ENCODE measurements around the gene CERS1. TPM values are rescaled to one million over a fixed set of nuclear protein-coding genes. Genes with fewer than 3 reads are reported as not detected.

Gene CERS1
- 0.96 TPM for total RNA-seq (2021; ENCODE audit: unreplicated experiment)
- 0.55 and 0.76 TPM in 2 replicates for polyA plus RNA-seq (2012)
- Bru-seq, nascent RNA = percentile 18 among the genes with signal in this experiment
- BruChase-seq, experiment 1, labeled RNA remaining after a 6-hour chase = percentile 44 among the genes with signal in this experiment
- percentile 25 among the genes with signal in this experiment for BruChase-seq, experiment 2, labeled RNA remaining after a 2-hour chase
- long read RNA-seq, partial matches to known transcripts = 1 of 1 reads
- long read RNA-seq, other reads (novel, unspliced or antisense) = 0 of 1 reads

GRCh38 chr19:18895824-18896341 lies at the start of gene CERS1:
TSS of gene CERS1 (minus strand) at chr19:18896158. CDS start at chr19:18896072, 86 bp downstream.
- CTCF ChIA-PET = no interaction called here
- Histone ChIP-seq H3K79me2 (ENCODE audit: insufficient read depth, low read length) (no peaks in the 10 kb centered on the region), H3K36me3 (ENCODE audit: control insufficient read depth in 1 of 2, insufficient read depth in 2 of 2, low read length in 2 of 2) (peaks cover 0 to 3% of the 10 kb centered on the region in 2 experiments; a peak in 1 of 4 replicates), H2AFZ (ENCODE audit: low read depth, low read length, poor library complexity, severe bottlenecking) (no peak within 1 kb of the TSS), H3K4me1 (ENCODE audit: control insufficient read depth in 1 of 2, insufficient read depth in 2 of 2, low read length in 2 of 2) (peaks cover 0 to 4% of the 10 kb centered on the region in 2 experiments; a peak in 2 of 4 replicates), H3K9me3 (ENCODE audit: control insufficient read depth in 1 of 2, insufficient read depth in 1 of 2, low read depth in 1 of 2, low read length in 2 of 2) (no peaks in the 10 kb centered on the region), H3K4me3 (replicated peaks in 1 of 2; ENCODE audit: low read depth in 1 of 2, low read length in 2 of 2) (peak within 1 kb of the TSS; percentile 35 to 56), H3K27me3 (ENCODE audit: insufficient read depth, low read length) (no peaks in the 10 kb centered on the region), H3K4me2 (ENCODE audit: low read length) (peak within 1 kb of the TSS; percentile 74), H3K9ac (ENCODE audit: low read length) (peak within 1 kb of the TSS; percentile 50), H3K27ac (ENCODE audit: low read depth, low read length) (peak within 1 kb of the TSS; percentile 40; the same call in 1 of the 2 replicates), H3K9me2 (ENCODE audit: insufficient read depth) (no peaks in the 10 kb centered on the region), H4K20me1 (ENCODE audit: insufficient read depth) (no peaks in the 10 kb centered on the region)
- intact Hi-C loops (cut with micrococcal nuclease) = loop anchor here (1.0 kb wide), 1 partner anchor 90 kb away; no protein-coding TSS in a partner anchor
- BruUV-seq (replicated peaks) = no TSS peak
- POLR2A ChIA-PET = no interaction called here
- RAD21 ChIA-PET (ENCODE audit: low non-redundant PET in 1 of 2, low total read pairs in 2 of 2, uncharacterized antibody in 2 of 2, unreplicated experiment in 2 of 2) = no interaction called here
- peak; percentile 19; the same call in 1 of the 2 replicates for ATAC-seq
- TF ChIP-seq FOSL1 (IDR thresholded peaks at IDR 0.05; ENCODE audit: low read depth) (no peak), RAD21 (IDR thresholded peaks at IDR 0.05; ENCODE audit: low read depth) (no peak), ZFX (IDR thresholded peaks at IDR 0.05) (no peak), CTCF (IDR thresholded peaks at IDR 0.05 in 2 of 3, conservative IDR thresholded peaks at IDR 0.05 in 1 of 3; ENCODE audit: borderline replicate concordance in 1 of 3, insufficient read depth in 1 of 3, low read depth in 2 of 3, low read length in 2 of 3) (no peak), EZH2 (IDR thresholded peaks at IDR 0.05) (no peak), EZH2phosphoT487 (IDR thresholded peaks at IDR 0.05; ENCODE audit: borderline replicate concordance) (no peak), ZBTB33 (IDR thresholded peaks at IDR 0.05; ENCODE audit: extremely low read depth, insufficient replicate concordance, low read length) (no peak), SP1 (IDR thresholded peaks at IDR 0.05; ENCODE audit: low read depth) (no peak), SIN3A (IDR thresholded peaks at IDR 0.05; ENCODE audit: low read depth) (no peak), JUND (IDR thresholded peaks at IDR 0.05) (no peak)
- no peak for DNase-seq (ENCODE audit: low read depth, low spot score)

Measured in HCT116 (cell line).